H1 (cell line): ENCODE measurements around the gene NAP1L5. TPM values are rescaled to one million over a fixed set of nuclear protein-coding genes. Genes with fewer than 3 reads are reported as not detected.

Experiments
- CTCF ChIA-PET: fragments of 300-600 bp; sonication (Branson Sonifier 250); formaldehyde crosslinking; loops from one replicate; lab custom pipeline; 2021; ENCODE audit not compliant: partially characterized antibody; lab: Charles Lee
- POLR2A ChIA-PET: fragments of 300-600 bp; sonication (Branson Sonifier 250); formaldehyde crosslinking; loops from one replicate; lab custom pipeline; 2021; ENCODE audit warnings: inconsistent platforms; ENCODE audit not compliant: partially characterized antibody; lab: Charles Lee
- DNase-seq, 2 experiments: peaks; one replicate each; pipeline versions ENCODE4 v3.0.0 to v3.0.0-alpha.2; 2010 to 2022; ENCODE audit warnings: low spot score in 2 of 2, low read depth in 1 of 2, mixed read lengths in 1 of 2
- FAIRE-seq: peaks from 2 replicates; lab custom pipeline; 2011; peaks lifted over from hg19 to GRCh38; lab: Jason Lieb, UNC
- H2AFZ ChIP-seq: 2 replicates; pipeline ENCODE4 v1.8.1; 2012; ENCODE audit warnings: low read length, inconsistent platforms
- H2AK5ac ChIP-seq: 2 replicates; pipeline ENCODE4 v1.6.1; 2013; ENCODE audit warnings: low read depth, low read length
- H2BK120ac ChIP-seq: replicated peaks from 2 replicates; pipeline ENCODE3; 2013; ENCODE audit warnings: low read depth, low read length, inconsistent platforms
- H2BK12ac ChIP-seq: 2 replicates; pipeline ENCODE4 v1.6.1; 2013; ENCODE audit warnings: low read depth, low read length
- H2BK15ac ChIP-seq: 2 replicates; pipeline ENCODE4 v1.6.1; 2013; ENCODE audit warnings: low read length
- H2BK20ac ChIP-seq: 2 replicates; pipeline ENCODE4 v1.6.1; 2013; ENCODE audit warnings: low read length
- H2BK5ac ChIP-seq: 2 replicates; pipeline ENCODE4 v1.6.1; 2013; ENCODE audit warnings: low read depth, low read length
- H3K14ac ChIP-seq: 2 replicates; pipeline ENCODE4 v1.6.1; 2013; ENCODE audit warnings: inconsistent platforms; ENCODE audit not compliant: insufficient read length
- H3K18ac ChIP-seq: 2 replicates; pipeline ENCODE4 v1.6.1; 2013; ENCODE audit warnings: low read length; ENCODE audit errors: extremely low read depth
- H3K23ac ChIP-seq: 2 replicates; pipeline ENCODE4 v1.6.1; 2013; ENCODE audit warnings: inconsistent platforms; ENCODE audit not compliant: insufficient read length
- H3K23me2 ChIP-seq: 2 replicates; pipeline ENCODE4 v1.6.1; 2013; ENCODE audit warnings: low read depth, low read length
- H3K27ac ChIP-seq: 2 replicates; pipeline ENCODE4 v1.6.1; 2011; ENCODE audit warnings: low read depth, low read length, inconsistent platforms
- H3K27me3 ChIP-seq, 4 experiments: replicated peaks in 1 of 4; 1 replicate in 1 of 4; 2 replicates in 3 of 4; pipeline versions ENCODE4 v1.6.1 to v1.8.1; 2011 to 2013; ENCODE audit warnings: low read length in 3 of 4, mild to moderate bottlenecking in 3 of 4, inconsistent platforms in 2 of 4, mixed read lengths in 2 of 4, moderate library complexity in 1 of 4; ENCODE audit not compliant: control insufficient read depth in 3 of 4, insufficient read depth in 3 of 4; ENCODE audit errors: extremely low read depth in 1 of 4
- H3K36me3 ChIP-seq, 4 experiments: 2 replicates each; pipeline versions ENCODE4 v1.6.1 to v1.8.1; 2011 to 2013; ENCODE audit warnings: mild to moderate bottlenecking in 4 of 4, low read length in 3 of 4, moderate library complexity in 2 of 4, control low read depth in 1 of 4, inconsistent platforms in 1 of 4; ENCODE audit not compliant: insufficient read depth in 4 of 4, control insufficient read depth in 2 of 4
- H3K4ac ChIP-seq: replicated peaks from 2 replicates; pipeline ENCODE3; 2013; ENCODE audit warnings: low read length, low read depth, mixed read lengths, inconsistent platforms; ENCODE audit not compliant: insufficient read length
- H3K4me1 ChIP-seq, 4 experiments: replicated peaks in 1 of 4; 1 replicate in 1 of 4; 2 replicates in 3 of 4; pipeline versions ENCODE4 v1.6.1 to v1.8.1; 2011 to 2013; ENCODE audit warnings: low read length in 3 of 4, inconsistent platforms in 2 of 4, mixed read lengths in 1 of 4; ENCODE audit not compliant: insufficient read depth in 4 of 4, control insufficient read depth in 3 of 4
- H3K4me2 ChIP-seq, 2 experiments: 2 replicates each; pipeline versions ENCODE4 v1.6.1 to v1.8.1; 2011 to 2013; ENCODE audit warnings: low read depth in 2 of 2, low read length in 2 of 2, control low read depth in 1 of 2, inconsistent platforms in 1 of 2, mild to moderate bottlenecking in 1 of 2; ENCODE audit not compliant: insufficient read depth in 1 of 2
- H3K4me3 ChIP-seq, 4 experiments: fragments of 200-600, 300-600 bp in 1 of 4; sonication (generic), shearing (Covaris generic), sonication (Bioruptor Twin) in 1 of 4; 2 replicates each; pipeline versions ENCODE4 v1.5.1 to v1.8.1; 2011 to 2016; ENCODE audit warnings: low read length in 4 of 4, low read depth in 3 of 4, control low read depth in 2 of 4, inconsistent platforms in 2 of 4, mild to moderate bottlenecking in 2 of 4, mixed read lengths in 1 of 4, moderate library complexity in 1 of 4; ENCODE audit not compliant: insufficient read depth in 2 of 4; ENCODE audit errors: extremely low read depth in 1 of 4
- H3K56ac ChIP-seq: replicated peaks from 2 replicates; pipeline ENCODE3; 2013; ENCODE audit warnings: low read depth, mild to moderate bottlenecking, mixed read lengths, low read length, inconsistent platforms; ENCODE audit not compliant: insufficient read length
- H3K79me1 ChIP-seq: 2 replicates; pipeline ENCODE4 v1.6.1; 2013; ENCODE audit warnings: low read depth, low read length, control low read depth
- H3K79me2 ChIP-seq, 2 experiments: 2 replicates each; pipeline versions ENCODE4 v1.6.1 to v1.8.1; 2012 to 2013; ENCODE audit warnings: low read length in 2 of 2, mild to moderate bottlenecking in 2 of 2, inconsistent platforms in 1 of 2; ENCODE audit not compliant: insufficient read depth in 2 of 2, control insufficient read depth in 1 of 2
- H3K9ac ChIP-seq, 4 experiments: replicated peaks in 1 of 4; 1 replicate in 1 of 4; 2 replicates in 3 of 4; pipeline versions ENCODE4 v1.6.1 to v1.8.1; 2011 to 2013; ENCODE audit warnings: low read depth in 3 of 4, low read length in 3 of 4, control low read depth in 2 of 4, mild to moderate bottlenecking in 2 of 4, moderate library complexity in 2 of 4, inconsistent platforms in 1 of 4; ENCODE audit errors: extremely low read depth in 1 of 4
- H3K9me3 ChIP-seq, 2 experiments: 2 replicates each; pipeline versions ENCODE4 v1.6.1 to v1.8.1; 2012 to 2013; ENCODE audit warnings: mild to moderate bottlenecking in 2 of 2, moderate library complexity in 2 of 2, control low read depth in 1 of 2, inconsistent platforms in 1 of 2, low read depth in 1 of 2, low read length in 1 of 2, mixed read lengths in 1 of 2; ENCODE audit not compliant: insufficient read depth in 2 of 2
- H4K20me1 ChIP-seq, 2 experiments: replicated peaks in 1 of 2; 2 replicates each; pipeline versions ENCODE3 to v1.8.1; 2011 to 2013; ENCODE audit warnings: inconsistent platforms in 2 of 2, low read length in 2 of 2, mild to moderate bottlenecking in 1 of 2; ENCODE audit not compliant: insufficient read depth in 2 of 2, control insufficient read depth in 1 of 2
- H4K5ac ChIP-seq: 2 replicates; pipeline ENCODE4 v1.6.1; 2013; ENCODE audit warnings: low read length, low read depth, mixed read lengths, inconsistent platforms; ENCODE audit not compliant: insufficient read length
- H4K8ac ChIP-seq: 2 replicates; pipeline ENCODE4 v1.8.0; 2013; ENCODE audit warnings: mild to moderate bottlenecking, moderate library complexity, low read length, inconsistent platforms; ENCODE audit not compliant: insufficient read depth; ENCODE audit errors: extremely low read depth
- H4K91ac ChIP-seq: replicated peaks from 2 replicates; pipeline ENCODE3; 2013; ENCODE audit warnings: low read length, mixed read lengths, inconsistent platforms; ENCODE audit not compliant: insufficient read length
- SP2 ChIP-seq: IDR thresholded peaks from 2 replicates; pipeline ENCODE4 v1.6.1; 2012; ENCODE audit warnings: mild to moderate bottlenecking, low read length, inconsistent platforms
- WGBS, 2 experiments: shearing (Covaris generic) in 1 of 2; methylation state at CpG; one replicate each; pipeline versions ENCODE4 v1.1.6 to v1.1.7; 2013 to 2015; ENCODE audit warnings: low lambda C conversion rate in 2 of 2, mixed read lengths in 2 of 2, inconsistent platforms in 1 of 2, low coverage in 1 of 2, missing lambda C conversion rate in 1 of 2; ENCODE audit not compliant: insufficient replicate concordance in 2 of 2, insufficient coverage in 1 of 2, insufficient read length in 1 of 2; ENCODE audit errors: extremely low coverage in 1 of 2, missing lambda C conversion rate in 1 of 2; 5-methylcytosine and 5-hydroxymethylcytosine counted together
- polyA plus RNA-seq, 7 experiments: library from polyadenylated mRNA; depleted of rRNA in 3 of 7; stranded (reverse) in 5 of 7; unstranded in 2 of 7; fragments of >200 nt in 5 of 7; fragments of 200-250 nt in 2 of 7; gene quantifications; 1 replicate in 5 of 7; 2 replicates in 1 of 7; 4 replicates in 1 of 7; pipeline versions ENCODE4 v1.2.1 to v1.2.3, GENCODE V29; 2011 to 2013; ENCODE audit warnings: missing spikeins in 2 of 7, mixed read lengths in 2 of 7
- total RNA-seq: library from RNA; stranded (reverse); fragmentation: NEBNext Ultra II Directional; extraction: Animal tissue kit (Norgen Biotek cat#: 25700); gene quantifications from 2 replicates; pipeline ENCODE4 v1.2.1, GENCODE V29; 2021

The NAP1L5 gene
- total and polyA plus RNA-seq, 2 of the 8 experiments (the other 6 are each of a cell fraction or from before 2014, with no cell fraction given) = 1.3 to 2.7 TPM

- Histone ChIP-seq H4K5ac (no peak overlapping the region), H3K56ac (no peak overlapping the region), H2BK5ac (no peak overlapping the region), H4K20me1 (no peaks in the 10 kb centered on the region), H3K9ac (no peak overlapping the region), H4K8ac (no peak overlapping the region), H3K4me1 (no peaks in the 10 kb centered on the region), H3K79me2 (no peaks in the 10 kb centered on the region), H2AFZ (no peak overlapping the region), H3K14ac (no peak overlapping the region), H2BK15ac (no peak overlapping the region), H2BK20ac (no peak overlapping the region), H3K27ac (no peak overlapping the region), H3K23me2 (no peaks in the 10 kb centered on the region), H2AK5ac (no peak overlapping the region), H3K4me2 (no peak overlapping the region), H3K4ac (no peak overlapping the region), H3K36me3 (no peaks in the 10 kb centered on the region), H3K79me1 (no peaks in the 10 kb centered on the region), H2BK12ac (no peak overlapping the region), H3K4me3 (no peak overlapping the region), H3K18ac (no peak overlapping the region), H4K91ac (no peak overlapping the region), H2BK120ac (no peak overlapping the region), H3K27me3 (no peaks in the 10 kb centered on the region), H3K9me3 (no peaks in the 10 kb centered on the region), H3K23ac (no peak overlapping the region)
- POLR2A ChIA-PET = no interaction called here
- FAIRE-seq = no peak
- DNase-seq = no peak
- WGBS, 2 experiments = 93% methylated on average over 5 of the region's 5 CpGs; no CpG with 5 or more reads in 1 of the 2 experiments
- CTCF ChIA-PET = no interaction called here
- TF ChIP-seq SP2 = no peak
Measured at GRCh38 chr4:88681209-88681608, 16.4 kb downstream of the NAP1L5 start.
